Common myeloid progenitor, CD34-positive (primary cell): ENCODE measurements around the gene HDAC4.

ENCODE experiments used
- CTCF ChIA-PET: fragments of 350-600 bp; sonication (Branson Sonifier 250); formaldehyde crosslinking; loops from one replicate; lab custom pipeline; 2021; ENCODE audit warnings: antibody characterized with exemption; lab: Charles Lee
- POLR2A ChIA-PET: fragments of 350-600 bp; sonication (Branson Sonifier 250); formaldehyde crosslinking; loops from one replicate; lab custom pipeline; 2021; ENCODE audit warnings: antibody characterized with exemption; lab: Charles Lee
- DNase-seq, 3 donors: peaks; one replicate each; pipeline versions ENCODE4 v3.0.0 to v3.0.0-alpha.2; 2013
- H3K27ac ChIP-seq, 2 experiments: 1 replicate in 1 of 2; 2 replicates in 1 of 2; pipeline ENCODE4 v1.7.0; 2013; ENCODE audit warnings: inconsistent platforms in 2 of 2, low read length in 2 of 2, mild to moderate bottlenecking in 2 of 2, low read depth in 1 of 2, moderate library complexity in 1 of 2; ENCODE audit not compliant: severe bottlenecking in 2 of 2, insufficient read depth in 1 of 2, poor library complexity in 1 of 2
- H3K27me3 ChIP-seq, 5 experiments: replicated peaks in 2 of 5; 1 replicate in 3 of 5; 2 replicates in 2 of 5; pipeline versions ENCODE4 v1.6.1 to v1.7.0; 2013; ENCODE audit warnings: low read length in 4 of 5, mild to moderate bottlenecking in 2 of 5, moderate library complexity in 2 of 5, inconsistent platforms in 1 of 5; ENCODE audit not compliant: insufficient read depth in 5 of 5, control insufficient read depth in 4 of 5
- H3K36me3 ChIP-seq, 4 experiments: 1 replicate in 2 of 4; 2 replicates in 2 of 4; pipeline versions ENCODE4 v1.6.1 to v1.7.0; 2013; ENCODE audit warnings: low read length in 3 of 4, control low read depth in 1 of 4, mild to moderate bottlenecking in 1 of 4; ENCODE audit not compliant: control insufficient read depth in 4 of 4, insufficient read depth in 4 of 4
- H3K4me1 ChIP-seq, 4 experiments: 1 replicate in 3 of 4; 2 replicates in 1 of 4; pipeline versions ENCODE4 v1.6.1 to v1.7.1; 2013; ENCODE audit warnings: low read length in 3 of 4, mild to moderate bottlenecking in 3 of 4, control low read depth in 1 of 4, inconsistent platforms in 1 of 4, moderate library complexity in 1 of 4; ENCODE audit not compliant: control insufficient read depth in 4 of 4, insufficient read depth in 4 of 4; ENCODE audit errors: control extremely low read depth in 1 of 4
- H3K4me3 ChIP-seq, 7 experiments: 1 replicate in 4 of 7; 2 replicates in 3 of 7; pipeline versions ENCODE4 v1.5.1 to v1.7.0; 2013; ENCODE audit warnings: mild to moderate bottlenecking in 7 of 7, low read length in 6 of 7, moderate library complexity in 6 of 7, inconsistent platforms in 2 of 7, low read depth in 2 of 7, control low read depth in 1 of 7; ENCODE audit not compliant: insufficient read depth in 4 of 7, control insufficient read depth in 1 of 7; ENCODE audit errors: extremely low read depth in 1 of 7
- H3K9me3 ChIP-seq, 5 experiments: 1 replicate in 4 of 5; 2 replicates in 1 of 5; pipeline versions ENCODE4 v1.6.1 to v1.7.1; 2013; ENCODE audit warnings: low read length in 4 of 5, mild to moderate bottlenecking in 2 of 5, inconsistent platforms in 1 of 5, low read depth in 1 of 5, moderate library complexity in 1 of 5; ENCODE audit not compliant: control insufficient read depth in 4 of 5, insufficient read depth in 2 of 5; ENCODE audit errors: control extremely low read depth in 1 of 5
- WGBS: methylation state at CpG from one replicate; pipeline ENCODE4 v1.1.5; 2013; ENCODE audit not compliant: insufficient coverage; 5-methylcytosine and 5-hydroxymethylcytosine counted together

HDAC4 gene

GRCh38 chr2:239354791-239355136, 46.1 kb downstream of the HDAC4 start:
- POLR2A ChIA-PET = no interaction called here
- peaks cover 0 to 5% (median 3%) of the 10 kb centered on the region in 5 experiments for H3K9me3 ChIP-seq
- CTCF ChIA-PET = no interaction called here
- H3K36me3 ChIP-seq = peaks cover 0 to 18% (median 8%) of the 10 kb centered on the region in 4 experiments
- no peak for DNase-seq
- H3K27ac ChIP-seq = no peak overlapping the region
- no peak overlapping the region for H3K4me3 ChIP-seq
- no CpG with 5 or more reads among the region's 2 CpGs for WGBS
- H3K4me1 ChIP-seq = no peaks in the 10 kb centered on the region
- no peaks in the 10 kb centered on the region for H3K27me3 ChIP-seq

GRCh38 chr2:239354132-239354790, 46.6 kb downstream of the HDAC4 start:
- WGBS = 97% methylated on average over 6 of the region's 7 CpGs
- H3K27me3 ChIP-seq = no peaks in the 10 kb centered on the region
- H3K9me3 ChIP-seq = peaks cover 0 to 5% (median 3%) of the 10 kb centered on the region in 5 experiments
- H3K4me3 ChIP-seq = no peak overlapping the region
- DNase-seq = no peak
- no peak overlapping the region for H3K27ac ChIP-seq
- H3K36me3 ChIP-seq = peaks cover 0 to 23% (median 10%) of the 10 kb centered on the region in 4 experiments
- no peaks in the 10 kb centered on the region for H3K4me1 ChIP-seq
- CTCF ChIA-PET = no interaction called here
- POLR2A ChIA-PET = no interaction called here

- Histone ChIP-seq H3K36me3 (peaks cover 0 to 27% (median 14%) of the 10 kb centered on the region in 4 experiments), H3K4me1 (no peaks in the 10 kb centered on the region), H3K27me3 (no peaks in the 10 kb centered on the region), H3K9me3 (peaks cover 0 to 5% (median 3%) of the 10 kb centered on the region in 5 experiments), H3K4me3 (no peak overlapping the region), H3K27ac (no peak overlapping the region)
- ChIA-PET POLR2A (no interaction called here), CTCF (no interaction called here)
- no peak for DNase-seq
- WGBS = 100% methylated on average over 3 of the region's 5 CpGs
Observed at GRCh38 chr2:239353692-239354091, 47.1 kb downstream of the HDAC4 start.

GRCh38 chr2:239351687-239352086, 49.1 kb downstream of the HDAC4 start:
- Histone ChIP-seq H3K4me1 (no peaks in the 10 kb centered on the region), H3K27ac (no peak overlapping the region), H3K27me3 (no peaks in the 10 kb centered on the region), H3K4me3 (no peak overlapping the region), H3K36me3 (peaks cover 0 to 29% (median 17%) of the 10 kb centered on the region in 4 experiments), H3K9me3 (peaks cover 0 to 5% (median 3%) of the 10 kb centered on the region in 5 experiments)
- 97% methylated on average over 13 of the region's 14 CpGs for WGBS
- ChIA-PET CTCF (no interaction called here), POLR2A (no interaction called here)
- no peak for DNase-seq

GRCh38 chr2:239349453-239350135, 51.2 kb downstream of the HDAC4 start:
- peaks cover 0 to 29% (median 17%) of the 10 kb centered on the region in 4 experiments for H3K36me3 ChIP-seq
- ChIA-PET POLR2A (no interaction called here), CTCF (no interaction called here)
- WGBS = 98% methylated on average over 21 of the region's 25 CpGs
- no peak overlapping the region for H3K4me3 ChIP-seq
- peaks cover 0 to under 1% (median 0%) of the 10 kb centered on the region in 5 experiments for H3K9me3 ChIP-seq
- no peaks in the 10 kb centered on the region for H3K4me1 ChIP-seq
- DNase-seq = no peak
- no peak overlapping the region for H3K27ac ChIP-seq
- H3K27me3 ChIP-seq = no peaks in the 10 kb centered on the region

GRCh38 chr2:239348563-239349452, 52.0 kb downstream of the HDAC4 start:
- CTCF ChIA-PET = no interaction called here
- H3K27me3 ChIP-seq = no peaks in the 10 kb centered on the region
- DNase-seq = no peak
- H3K4me3 ChIP-seq = no peak overlapping the region
- no peaks in the 10 kb centered on the region for H3K9me3 ChIP-seq
- no peaks in the 10 kb centered on the region for H3K4me1 ChIP-seq
- peaks cover 0 to 29% (median 17%) of the 10 kb centered on the region in 4 experiments for H3K36me3 ChIP-seq
- POLR2A ChIA-PET = no interaction called here
- 97% methylated on average over 28 of the region's 29 CpGs for WGBS
- H3K27ac ChIP-seq = no peak overlapping the region
